ENCODE data around the gene PPP2R5C. TPM values are rescaled to one million over a fixed set of nuclear protein-coding genes. Genes with fewer than 3 reads are reported as not detected.

Gene PPP2R5C
- total and polyA plus RNA-seq, 2 of the 8 experiments (the other 6 are each of a cell fraction or from before 2014, with no cell fraction given), result 49.6 to 95.9 TPM

GRCh38 chr14:101713621-101714349 lies 47.7 kb upstream of the PPP2R5C start:
- Histone ChIP-seq H3K23ac (ENCODE audit: insufficient read length) (no peak overlapping the region), H3K4ac (replicated peaks; ENCODE audit: insufficient read length, low read depth, low read length) (no peak overlapping the region), H3K27ac (ENCODE audit: low read depth, low read length) (no peak overlapping the region), H2AK5ac (ENCODE audit: low read depth, low read length) (no peak overlapping the region), H4K20me1 (replicated peaks in 1 of 2; ENCODE audit: control insufficient read depth in 1 of 2, insufficient read depth in 2 of 2, low read length in 2 of 2) (no peaks in the 10 kb centered on the region), H2BK20ac (ENCODE audit: low read length) (no peak overlapping the region), H2BK12ac (ENCODE audit: low read depth, low read length) (no peak overlapping the region), H4K8ac (ENCODE audit: extremely low read depth, insufficient read depth, low read length) (no peak overlapping the region), H3K36me3 (ENCODE audit: control insufficient read depth in 2 of 4, insufficient read depth in 4 of 4, low read length in 3 of 4) (no peaks in the 10 kb centered on the region), H3K27me3 (replicated peaks in 1 of 4; ENCODE audit: control insufficient read depth in 3 of 4, extremely low read depth in 1 of 4, insufficient read depth in 3 of 4, low read length in 3 of 4) (no peaks in the 10 kb centered on the region; a peak in 1 of 7 replicates), H3K14ac (ENCODE audit: insufficient read length) (no peak overlapping the region), H3K56ac (replicated peaks; ENCODE audit: insufficient read length, low read depth, low read length) (no peak overlapping the region), H3K79me2 (ENCODE audit: control insufficient read depth in 1 of 2, insufficient read depth in 2 of 2, low read length in 2 of 2) (no peaks in the 10 kb centered on the region), H2AFZ (ENCODE audit: low read length) (no peak overlapping the region), H3K9ac (replicated peaks in 1 of 4; ENCODE audit: extremely low read depth in 1 of 4, low read depth in 3 of 4, low read length in 3 of 4) (no peak overlapping the region), H3K9me3 (ENCODE audit: insufficient read depth in 2 of 2, low read depth in 1 of 2, low read length in 1 of 2) (no peaks in the 10 kb centered on the region), H3K4me1 (replicated peaks in 1 of 4; ENCODE audit: control insufficient read depth in 3 of 4, insufficient read depth in 4 of 4, low read length in 3 of 4) (peaks cover 0 to 9% (median 5%) of the 10 kb centered on the region in 4 experiments; a peak in 5 of 7 replicates), H2BK15ac (ENCODE audit: low read length) (no peak overlapping the region), H3K4me3 (ENCODE audit: extremely low read depth in 1 of 4, insufficient read depth in 2 of 4, low read depth in 3 of 4, low read length in 4 of 4) (no peak overlapping the region), H3K18ac (ENCODE audit: extremely low read depth, low read length) (no peak overlapping the region), H3K79me1 (ENCODE audit: low read depth, low read length) (no peaks in the 10 kb centered on the region), H4K91ac (replicated peaks; ENCODE audit: insufficient read length, low read length) (no peak overlapping the region), H2BK5ac (ENCODE audit: low read depth, low read length) (no peak overlapping the region), H3K23me2 (ENCODE audit: low read depth, low read length) (no peaks in the 10 kb centered on the region), H4K5ac (ENCODE audit: insufficient read length, low read depth, low read length) (no peak overlapping the region), H2BK120ac (replicated peaks; ENCODE audit: low read depth, low read length) (no peak overlapping the region), H3K4me2 (ENCODE audit: insufficient read depth in 1 of 2, low read depth in 2 of 2, low read length in 2 of 2) (no peak overlapping the region)
- 85% methylated on average over 4 of the region's 7 CpGs; no CpG with 5 or more reads in 1 of the 2 experiments for WGBS, 2 experiments (ENCODE audit: extremely low coverage in 1 of 2, insufficient coverage in 1 of 2, insufficient read length in 1 of 2, insufficient replicate concordance in 2 of 2, low coverage in 1 of 2, low lambda C conversion rate in 2 of 2, missing lambda C conversion rate in 1 of 2)
- DNase-seq (ENCODE audit: low read depth in 1 of 2, low spot score in 2 of 2), result no peak
- FAIRE-seq, result no peak
- ChIA-PET CTCF (ENCODE audit: partially characterized antibody) (interaction anchor here (1.0 kb wide), 1 partner anchor 18 kb away, joined by 3 read pairs; no protein-coding TSS in a partner anchor), POLR2A (ENCODE audit: partially characterized antibody) (no interaction called here)
- TF ChIP-seq JUND (IDR thresholded peaks at IDR 0.05; ENCODE audit: low read length), result no peak
- TF ChIP-seq, protein P1, sequence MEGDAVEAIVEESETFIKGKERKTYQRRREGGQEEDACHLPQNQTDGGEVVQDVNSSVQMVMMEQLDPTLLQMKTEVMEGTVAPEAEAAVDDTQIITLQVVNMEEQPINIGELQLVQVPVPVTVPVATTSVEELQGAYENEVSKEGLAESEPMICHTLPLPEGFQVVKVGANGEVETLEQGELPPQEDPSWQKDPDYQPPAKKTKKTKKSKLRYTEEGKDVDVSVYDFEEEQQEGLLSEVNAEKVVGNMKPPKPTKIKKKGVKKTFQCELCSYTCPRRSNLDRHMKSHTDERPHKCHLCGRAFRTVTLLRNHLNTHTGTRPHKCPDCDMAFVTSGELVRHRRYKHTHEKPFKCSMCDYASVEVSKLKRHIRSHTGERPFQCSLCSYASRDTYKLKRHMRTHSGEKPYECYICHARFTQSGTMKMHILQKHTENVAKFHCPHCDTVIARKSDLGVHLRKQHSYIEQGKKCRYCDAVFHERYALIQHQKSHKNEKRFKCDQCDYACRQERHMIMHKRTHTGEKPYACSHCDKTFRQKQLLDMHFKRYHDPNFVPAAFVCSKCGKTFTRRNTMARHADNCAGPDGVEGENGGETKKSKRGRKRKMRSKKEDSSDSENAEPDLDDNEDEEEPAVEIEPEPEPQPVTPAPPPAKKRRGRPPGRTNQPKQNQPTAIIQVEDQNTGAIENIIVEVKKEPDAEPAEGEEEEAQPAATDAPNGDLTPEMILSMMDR (IDR thresholded peaks at IDR 0.05; ENCODE audit: control extremely low read depth in 1 of 3, insufficient read depth in 1 of 3, low read depth in 1 of 3, low read length in 3 of 3), result no peak
- TF ChIP-seq EZH2 (IDR thresholded peaks at IDR 0.05; ENCODE audit: low read depth, low read length, severe bottlenecking), result no peak
- TF ChIP-seq SP4 (IDR thresholded peaks at IDR 0.05; ENCODE audit: low read length), result no peak
- no peak for TF ChIP-seq PHF8 (conservative IDR thresholded peaks at IDR 0.05; ENCODE audit: low read depth, low read length)
- no peak for TF ChIP-seq CREB1 (IDR thresholded peaks at IDR 0.05)
- no peak for TF ChIP-seq RXRA (IDR thresholded peaks at IDR 0.05; ENCODE audit: insufficient read depth, low read depth, low read length)
- TF ChIP-seq, protein P2, sequence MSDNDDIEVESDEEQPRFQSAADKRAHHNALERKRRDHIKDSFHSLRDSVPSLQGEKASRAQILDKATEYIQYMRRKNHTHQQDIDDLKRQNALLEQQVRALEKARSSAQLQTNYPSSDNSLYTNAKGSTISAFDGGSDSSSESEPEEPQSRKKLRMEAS (IDR thresholded peaks at IDR 0.05), result no peak
- TF ChIP-seq TEAD4 (IDR thresholded peaks at IDR 0.05; ENCODE audit: low read depth, low read length), result no peak
- TF ChIP-seq SIX5 (IDR thresholded peaks at IDR 0.05; ENCODE audit: low read depth, low read length), result no peak
- no peak for TF ChIP-seq HDAC6 (IDR thresholded peaks at IDR 0.05; ENCODE audit: low read depth, low read length)
